Activated B cell treated with CpG ODN at 0.5 μM for 24 hours (primary cell): ENCODE results near the gene WDR75. TPM values are rescaled to one million over a fixed set of nuclear protein-coding genes. Genes with fewer than 3 reads are reported as not detected.

ENCODE experiments used
- ATAC-seq: fragments of 200-7000 bp; cut with Tn5 transposase; one replicate; pipeline ENCODE4 v1.10.0; 2021; ENCODE audit warnings: low read depth, mild to moderate bottlenecking, moderate library complexity
- CTCF ChIA-PET: fragments of 350-600 bp; sonication (Branson Sonifier 250); formaldehyde crosslinking; loops from one replicate; lab custom pipeline; 2021; ENCODE audit warnings: antibody characterized with exemption; lab: Charles Lee
- POLR2A ChIA-PET: fragments of 350-600 bp; sonication (Branson Sonifier 250); formaldehyde crosslinking; loops from one replicate; lab custom pipeline; 2021; ENCODE audit warnings: antibody characterized with exemption; lab: Charles Lee
- DNase-seq: peaks from one replicate; pipeline ENCODE4 v3.0.0; 2022
- H3K27ac Mint-ChIP-seq: one replicate; pipeline ENCODE4 v1.8.0; 2020; ENCODE audit warnings: mixed read lengths
- H3K27me3 Mint-ChIP-seq: one replicate; pipeline ENCODE4 v1.8.0; 2021; ENCODE audit warnings: mixed read lengths
- H3K36me3 Mint-ChIP-seq: one replicate; pipeline ENCODE4 v1.8.0; 2021; ENCODE audit warnings: low read depth, mixed read lengths
- H3K4me1 Mint-ChIP-seq: one replicate; pipeline ENCODE4 v1.8.0; 2021; ENCODE audit warnings: mixed read lengths
- H3K4me3 Mint-ChIP-seq: one replicate; pipeline ENCODE4 v1.8.0; 2020; ENCODE audit warnings: mild to moderate bottlenecking, mixed read lengths
- H3K9me3 Mint-ChIP-seq: one replicate; pipeline ENCODE4 v1.8.0; 2020; ENCODE audit warnings: mixed read lengths
- intact Hi-C: fragments of 100-400 bp; cut with micrococcal nuclease; formaldehyde crosslinking; loops from one replicate; pipeline ENCODE4 v1.15.1; 2024
- total RNA-seq: library from RNA; stranded (reverse); gene quantifications from 2 replicates; pipeline ENCODE4 v1.2.3, GENCODE V29; 2022
- TF ChIP-seq, protein P1 (sequence below): fragments of 200-600 bp; IDR thresholded peaks from one replicate; pipeline ENCODE4 v1.8.0; 2022; ENCODE audit warnings: antibody characterized with exemption, mild to moderate bottlenecking

Gene WDR75
- total RNA-seq, 1 donor from 2014 or later = 61.2 TPM

DNA sequence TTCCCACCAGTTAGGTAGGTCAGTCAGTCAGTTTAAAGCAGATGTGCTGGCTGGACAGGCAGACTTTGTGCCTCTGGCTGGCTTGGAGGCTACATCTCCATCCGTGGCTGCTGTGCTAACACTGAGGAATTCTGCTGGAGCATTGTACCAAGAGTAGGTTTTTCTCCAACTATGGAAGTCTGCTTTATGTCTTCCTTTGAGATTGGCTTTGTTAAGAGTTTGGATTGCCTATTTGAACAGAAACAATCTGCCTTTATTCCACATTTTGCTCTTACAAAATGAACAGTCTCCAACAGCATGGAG, 46.7 kb downstream of the WDR75 start:
- intact Hi-C loops = no loop called here
- ChIA-PET POLR2A (no interaction called here), CTCF (no interaction called here)
- no peak overlapping the region for H3K27ac Mint-ChIP-seq
- H3K36me3 Mint-ChIP-seq = no peaks in the 10 kb centered on the region
- TF ChIP-seq, protein P1, sequence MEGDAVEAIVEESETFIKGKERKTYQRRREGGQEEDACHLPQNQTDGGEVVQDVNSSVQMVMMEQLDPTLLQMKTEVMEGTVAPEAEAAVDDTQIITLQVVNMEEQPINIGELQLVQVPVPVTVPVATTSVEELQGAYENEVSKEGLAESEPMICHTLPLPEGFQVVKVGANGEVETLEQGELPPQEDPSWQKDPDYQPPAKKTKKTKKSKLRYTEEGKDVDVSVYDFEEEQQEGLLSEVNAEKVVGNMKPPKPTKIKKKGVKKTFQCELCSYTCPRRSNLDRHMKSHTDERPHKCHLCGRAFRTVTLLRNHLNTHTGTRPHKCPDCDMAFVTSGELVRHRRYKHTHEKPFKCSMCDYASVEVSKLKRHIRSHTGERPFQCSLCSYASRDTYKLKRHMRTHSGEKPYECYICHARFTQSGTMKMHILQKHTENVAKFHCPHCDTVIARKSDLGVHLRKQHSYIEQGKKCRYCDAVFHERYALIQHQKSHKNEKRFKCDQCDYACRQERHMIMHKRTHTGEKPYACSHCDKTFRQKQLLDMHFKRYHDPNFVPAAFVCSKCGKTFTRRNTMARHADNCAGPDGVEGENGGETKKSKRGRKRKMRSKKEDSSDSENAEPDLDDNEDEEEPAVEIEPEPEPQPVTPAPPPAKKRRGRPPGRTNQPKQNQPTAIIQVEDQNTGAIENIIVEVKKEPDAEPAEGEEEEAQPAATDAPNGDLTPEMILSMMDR = no peak
- no peaks in the 10 kb centered on the region for H3K9me3 Mint-ChIP-seq
- no peak for DNase-seq
- ATAC-seq = no peak
- no peak overlapping the region for H3K4me3 Mint-ChIP-seq
- peaks cover 9% of the 10 kb centered on the region for H3K27me3 Mint-ChIP-seq
- H3K4me1 Mint-ChIP-seq = no peaks in the 10 kb centered on the region

DNA sequence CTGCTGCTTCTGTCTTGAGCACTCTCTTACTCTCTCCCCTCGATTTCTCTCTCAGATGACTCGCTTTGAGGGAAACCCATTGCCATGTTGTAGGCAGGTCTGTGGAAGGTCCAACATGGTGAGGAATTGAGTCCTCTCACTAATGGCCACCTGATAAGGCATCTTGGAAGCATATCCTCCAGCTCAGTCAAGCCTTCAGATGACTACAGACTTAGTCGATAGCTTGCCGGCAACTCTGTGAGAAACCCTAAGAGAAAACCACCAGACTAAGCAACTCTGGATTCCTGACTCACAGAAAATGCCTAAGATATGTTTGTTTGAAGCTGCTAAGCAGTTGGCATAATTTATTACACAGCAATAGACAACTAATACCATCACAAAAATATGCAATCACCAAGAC, 51.2 kb downstream of the WDR75 start:
- CTCF ChIA-PET = no interaction called here

DNA sequence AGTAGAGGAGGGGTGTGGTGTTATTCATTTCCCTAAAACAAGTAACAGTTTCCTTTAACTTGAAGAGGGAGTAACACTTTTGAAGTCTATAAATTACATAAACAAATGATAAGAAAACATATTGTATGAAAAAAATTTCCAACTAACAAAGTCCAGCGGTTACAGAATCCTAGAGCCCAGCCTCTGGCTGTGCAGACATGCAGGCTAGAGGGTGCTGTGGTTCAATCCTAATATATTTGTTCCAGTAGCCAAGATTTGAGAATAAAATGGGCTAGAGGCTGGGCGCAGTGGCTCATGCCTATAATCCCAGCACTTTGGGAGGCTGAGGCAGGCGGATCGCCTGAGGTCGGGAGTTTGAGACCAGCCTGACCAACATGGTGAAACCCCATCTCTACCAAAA, 56.9 kb downstream of the WDR75 start:
- no peak overlapping the region for H3K4me3 Mint-ChIP-seq
- POLR2A ChIA-PET = no interaction called here
- intact Hi-C loops = no loop called here
- H3K27me3 Mint-ChIP-seq = peaks cover 10% of the 10 kb centered on the region
- H3K36me3 Mint-ChIP-seq = no peaks in the 10 kb centered on the region
- ATAC-seq (no peak), DNase-seq (no peak)
- TF ChIP-seq, protein P1 = no peak
- no peak overlapping the region for H3K27ac Mint-ChIP-seq
- H3K9me3 Mint-ChIP-seq = peaks cover 7% of the 10 kb centered on the region
- H3K4me1 Mint-ChIP-seq = no peaks in the 10 kb centered on the region
- CTCF ChIA-PET = no interaction called here

More for the DNA sequence above, 51.2 kb downstream of the WDR75 start:
- Mint-ChIP-seq H3K36me3 (no peaks in the 10 kb centered on the region), H3K4me1 (no peaks in the 10 kb centered on the region), H3K4me3 (no peak overlapping the region), H3K9me3 (peaks cover 7% of the 10 kb centered on the region), H3K27ac (no peak overlapping the region), H3K27me3 (peaks cover 17% of the 10 kb centered on the region)
- TF ChIP-seq, protein P1 = no peak
- POLR2A ChIA-PET = no interaction called here
- DNase-seq (no peak), ATAC-seq (no peak)
- intact Hi-C loops = no loop called here

DNA sequence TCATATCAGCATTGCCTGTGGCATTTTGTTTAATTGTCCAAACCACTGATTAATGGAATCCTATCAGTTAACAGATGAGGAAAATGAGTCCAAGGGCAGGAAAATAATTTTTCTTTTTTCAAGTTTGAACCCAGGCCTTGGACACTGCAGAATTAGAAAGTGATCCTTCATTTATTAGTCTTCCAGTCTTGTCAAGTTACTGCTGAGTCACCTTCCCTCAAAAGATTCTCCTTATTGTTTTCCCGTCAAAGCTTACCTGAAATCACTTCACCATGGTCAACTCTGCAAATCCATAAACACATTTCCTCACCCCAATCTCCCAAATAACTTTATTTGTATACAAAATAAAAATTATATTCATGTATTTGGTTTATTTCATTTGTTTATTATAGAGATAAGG, 57.9 kb downstream of the WDR75 start:
- TF ChIP-seq, protein P1 = no peak
- intact Hi-C loops = no loop called here
- Mint-ChIP-seq H3K27me3 (peaks cover 10% of the 10 kb centered on the region), H3K4me1 (no peaks in the 10 kb centered on the region), H3K9me3 (peaks cover 7% of the 10 kb centered on the region), H3K27ac (no peak overlapping the region), H3K4me3 (no peak overlapping the region), H3K36me3 (no peaks in the 10 kb centered on the region)
- POLR2A ChIA-PET = no interaction called here
- DNase-seq = no peak
- CTCF ChIA-PET = no interaction called here
- ATAC-seq = no peak

DNA sequence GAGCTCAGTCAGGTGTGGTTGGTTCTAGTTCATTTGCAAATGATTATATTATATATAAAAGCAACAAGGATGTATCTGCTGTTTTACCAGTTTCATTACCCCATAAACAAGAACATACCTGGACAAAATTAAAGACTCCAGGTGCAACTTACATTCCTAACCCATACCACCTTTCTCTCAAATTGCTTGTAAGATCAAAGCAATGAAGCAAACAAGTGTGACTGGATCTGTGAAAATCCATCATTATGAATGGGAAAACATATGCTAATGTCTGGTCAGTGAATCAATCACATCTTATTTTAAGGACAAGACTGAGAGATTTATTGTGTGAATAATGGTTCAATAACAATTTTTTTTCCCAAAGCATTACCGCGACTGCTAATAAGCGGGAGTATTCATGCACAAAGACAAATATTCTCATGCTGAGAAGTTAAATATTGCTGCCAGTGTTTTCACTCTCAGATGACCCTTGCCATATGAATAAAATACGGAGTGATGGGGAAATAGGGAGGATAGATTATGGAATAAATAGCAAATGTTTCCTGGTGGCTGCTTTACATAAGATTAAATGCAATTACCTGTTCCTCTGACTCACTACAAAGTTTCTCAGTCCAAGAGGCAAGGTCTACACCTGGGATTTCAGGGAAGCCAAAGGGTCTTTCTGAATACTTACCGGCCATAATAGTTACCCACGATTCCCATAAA, 59.3 kb downstream of the WDR75 start:
- CTCF ChIA-PET = no interaction called here
- ATAC-seq (no peak), DNase-seq (no peak)
- Mint-ChIP-seq H3K4me3 (no peak overlapping the region), H3K36me3 (no peaks in the 10 kb centered on the region), H3K9me3 (no peaks in the 10 kb centered on the region), H3K4me1 (no peaks in the 10 kb centered on the region), H3K27me3 (peaks cover 12% of the 10 kb centered on the region), H3K27ac (no peak overlapping the region)
- TF ChIP-seq, protein P1 = no peak
- POLR2A ChIA-PET = no interaction called here
- intact Hi-C loops = no loop called here
